ENCODE measurements around the gene ARHGEF40.
A peak's percentile ranks its signal among the peaks of the same experiment; 100 is the strongest.

ARHGEF40 gene

GRCh38 chr14:21068521-21069387 lies 1.4 kb upstream of the ARHGEF40 start:
- peak; percentile 65 for DNase-seq (ENCODE audit: extremely low spot score)
- POLR2A ChIA-PET: interaction anchor here (0.5 to 1.8 kb wide), 7 partner anchors 11 to 386 kb away, joined by 3 to 45 read pairs (median 4); no protein-coding TSS in a partner anchor
- TF ChIP-seq NFRKB (IDR thresholded peaks at IDR 0.05) (no peak), CTBP1 (IDR thresholded peaks at IDR 0.05; ENCODE audit: borderline replicate concordance) (no peak), FOXA1 (IDR thresholded peaks at IDR 0.05) (no peak), FOXK2 (IDR thresholded peaks at IDR 0.05) (no peak), SP1 (IDR thresholded peaks at IDR 0.05) (no peak), ZNF384 (IDR thresholded peaks at IDR 0.05) (no peak), LEF1 (IDR thresholded peaks at IDR 0.05; ENCODE audit: borderline replicate concordance) (no peak), ELF4 (IDR thresholded peaks at IDR 0.05) (no peak), BHLHE40 (IDR thresholded peaks at IDR 0.05; ENCODE audit: borderline replicate concordance) (no peak), L3MBTL2 (conservative IDR thresholded peaks at IDR 0.05) (no peak), HDGF (IDR thresholded peaks at IDR 0.05; ENCODE audit: borderline replicate concordance) (no peak), FOXM1 (IDR thresholded peaks at IDR 0.05; ENCODE audit: borderline replicate concordance) (no peak), ARNT (IDR thresholded peaks at IDR 0.05) (no peak), TARDBP (IDR thresholded peaks at IDR 0.05) (no peak), SUZ12 (IDR thresholded peaks at IDR 0.05) (no peak)
- TF ChIP-seq, protein P1, sequence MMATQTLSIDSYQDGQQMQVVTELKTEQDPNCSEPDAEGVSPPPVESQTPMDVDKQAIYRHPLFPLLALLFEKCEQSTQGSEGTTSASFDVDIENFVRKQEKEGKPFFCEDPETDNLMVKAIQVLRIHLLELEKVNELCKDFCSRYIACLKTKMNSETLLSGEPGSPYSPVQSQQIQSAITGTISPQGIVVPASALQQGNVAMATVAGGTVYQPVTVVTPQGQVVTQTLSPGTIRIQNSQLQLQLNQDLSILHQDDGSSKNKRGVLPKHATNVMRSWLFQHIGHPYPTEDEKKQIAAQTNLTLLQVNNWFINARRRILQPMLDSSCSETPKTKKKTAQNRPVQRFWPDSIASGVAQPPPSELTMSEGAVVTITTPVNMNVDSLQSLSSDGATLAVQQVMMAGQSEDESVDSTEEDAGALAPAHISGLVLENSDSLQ (IDR thresholded peaks at IDR 0.05): no peak
- CTCF ChIA-PET: interaction anchor here (0.6 to 4.4 kb wide), 15 partner anchors 18 to 368 kb away, joined by 3 to 73 read pairs (median 6); partner anchors contain the start of gene TMEM253

DNA sequence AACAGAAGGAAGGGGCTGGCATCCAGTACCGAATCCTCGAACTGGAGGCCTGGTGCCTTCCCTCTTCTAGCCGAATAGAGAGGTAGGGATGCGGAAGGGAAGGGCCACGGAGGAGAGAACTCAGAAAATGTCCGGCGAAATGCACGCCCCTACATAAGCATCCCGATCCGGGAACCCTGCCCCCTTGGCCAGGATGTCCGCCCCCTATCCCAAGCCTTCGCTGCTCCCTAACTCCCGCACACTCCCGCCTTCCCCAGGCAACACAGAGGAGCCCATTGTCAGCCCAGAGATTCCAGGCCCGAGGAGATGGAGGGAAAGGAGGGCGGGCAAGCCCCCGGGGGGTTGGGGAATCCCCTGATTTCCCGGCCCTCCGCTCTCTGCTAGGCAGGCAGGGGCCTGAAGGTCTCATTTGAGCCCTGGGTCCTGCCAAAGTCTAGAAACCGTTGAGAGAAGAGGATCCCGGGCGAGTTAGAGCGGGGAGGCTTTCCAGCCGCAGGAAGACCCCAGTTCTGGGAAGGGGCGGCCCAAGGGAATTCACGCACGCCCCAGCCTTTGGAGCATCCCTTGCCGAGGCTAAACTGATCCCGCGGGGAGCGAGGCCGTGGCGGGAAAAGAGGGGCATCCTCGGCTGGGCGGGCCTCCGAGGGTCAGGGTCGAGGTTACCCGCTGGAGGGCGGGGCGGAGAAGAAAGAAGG lies 569 bp upstream of the ARHGEF40 start:
- ChIA-PET POLR2A (interaction anchor here (1.4 to 3.7 kb wide), 9 partner anchors 16 to 55 kb away, joined by 3 to 72 read pairs (median 27); partner anchors contain the start of genes TMEM253 and ZNF219), CTCF (interaction anchor here (1.2 to 4.4 kb wide), 7 partner anchors 18 to 65 kb away, joined by 4 to 73 read pairs (median 11); partner anchors contain the start of gene TMEM253)
- peak; percentile 29; the same call in 1 of the 2 replicates for TF ChIP-seq L3MBTL2 (conservative IDR thresholded peaks at IDR 0.05)
- TF ChIP-seq CTBP1 (IDR thresholded peaks at IDR 0.05; ENCODE audit: borderline replicate concordance): no peak
- DNase-seq (ENCODE audit: extremely low spot score): no peak

DNA sequence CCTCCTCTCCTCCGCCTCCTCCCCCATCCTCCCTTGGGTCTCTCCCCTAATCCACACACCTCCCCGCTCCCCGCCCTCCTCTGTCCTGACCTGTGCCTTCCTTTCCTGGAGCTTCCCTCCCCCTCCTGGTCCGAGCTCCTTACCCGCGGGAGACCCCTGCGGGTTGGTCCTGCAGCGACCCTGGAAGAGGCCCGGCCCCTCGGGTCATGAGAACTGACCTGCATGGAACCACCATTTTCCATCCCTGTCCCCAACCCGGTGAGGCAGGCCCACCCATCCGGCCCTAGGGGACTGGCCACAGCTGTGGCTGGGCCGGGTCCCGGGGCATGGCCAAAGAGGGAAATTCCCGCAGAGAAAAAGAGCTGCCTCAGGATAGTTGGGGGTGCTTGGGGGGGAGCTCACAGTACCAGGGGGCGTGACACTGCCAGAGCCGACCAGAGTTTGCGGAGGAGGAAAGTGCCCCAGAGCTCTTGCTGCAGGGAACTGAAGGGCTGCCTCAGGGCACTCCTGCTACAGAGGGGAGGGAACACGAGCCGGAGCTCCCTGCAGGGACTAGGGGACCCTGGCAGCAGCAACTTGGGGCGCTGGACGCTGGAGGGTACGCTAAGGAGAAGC lies 613 bp downstream of the ARHGEF40 start:
- POLR2A ChIA-PET: interaction anchor here (0.6 to 3.7 kb wide), 17 partner anchors 9 to 313 kb away, joined by 3 to 72 read pairs (median 4); partner anchors contain the start of genes NDRG2, SUPT16H, TMEM253 and ZNF219
- CTCF ChIA-PET: interaction anchor here (0.8 to 3.0 kb wide), 12 partner anchors 9 to 100 kb away, joined by 3 to 42 read pairs (median 6); no protein-coding TSS in a partner anchor
- no peak for TF ChIP-seq NFRKB (IDR thresholded peaks at IDR 0.05)
- no peak for TF ChIP-seq ARNT (IDR thresholded peaks at IDR 0.05)
- no peak for TF ChIP-seq HDGF (IDR thresholded peaks at IDR 0.05; ENCODE audit: borderline replicate concordance)
- no peak for TF ChIP-seq ZNF384 (IDR thresholded peaks at IDR 0.05)
- TF ChIP-seq TARDBP (IDR thresholded peaks at IDR 0.05): no peak
- no peak for TF ChIP-seq FOXK2 (IDR thresholded peaks at IDR 0.05)
- TF ChIP-seq LEF1 (IDR thresholded peaks at IDR 0.05; ENCODE audit: borderline replicate concordance): no peak
- TF ChIP-seq FOXM1 (IDR thresholded peaks at IDR 0.05; ENCODE audit: borderline replicate concordance): no peak
- DNase-seq (ENCODE audit: extremely low spot score): no peak

- ChIA-PET POLR2A (interaction anchor here (0.6 to 3.7 kb wide), 17 partner anchors 9 to 313 kb away, joined by 3 to 72 read pairs (median 4); partner anchors contain the start of genes NDRG2, SUPT16H, TMEM253 and ZNF219), CTCF (interaction anchor here (0.5 to 3.0 kb wide), 13 partner anchors 9 to 395 kb away, joined by 3 to 42 read pairs (median 5); no protein-coding TSS in a partner anchor)
- peak; percentile 79 for DNase-seq (ENCODE audit: extremely low spot score)
- TF ChIP-seq CTBP1 (IDR thresholded peaks at IDR 0.05; ENCODE audit: borderline replicate concordance): no peak
- TF ChIP-seq LEF1 (IDR thresholded peaks at IDR 0.05; ENCODE audit: borderline replicate concordance): no peak
- TF ChIP-seq ZNF384 (IDR thresholded peaks at IDR 0.05): no peak
- no peak for TF ChIP-seq SUZ12 (IDR thresholded peaks at IDR 0.05)
- no peak for TF ChIP-seq ARNT (IDR thresholded peaks at IDR 0.05)
- no peak for TF ChIP-seq FOXA1 (IDR thresholded peaks at IDR 0.05)
- TF ChIP-seq FOXM1 (IDR thresholded peaks at IDR 0.05; ENCODE audit: borderline replicate concordance): no peak
- TF ChIP-seq L3MBTL2 (conservative IDR thresholded peaks at IDR 0.05): no peak
- TF ChIP-seq, protein P1 (IDR thresholded peaks at IDR 0.05): no peak; the same call in 1 of the 2 replicates
- no peak for TF ChIP-seq ELF4 (IDR thresholded peaks at IDR 0.05)
- no peak for TF ChIP-seq SP1 (IDR thresholded peaks at IDR 0.05)
- TF ChIP-seq BHLHE40 (IDR thresholded peaks at IDR 0.05; ENCODE audit: borderline replicate concordance): no peak
- TF ChIP-seq TARDBP (IDR thresholded peaks at IDR 0.05): no peak
- no peak for TF ChIP-seq HDGF (IDR thresholded peaks at IDR 0.05; ENCODE audit: borderline replicate concordance)
- no peak for TF ChIP-seq FOXK2 (IDR thresholded peaks at IDR 0.05)
- TF ChIP-seq NFRKB (IDR thresholded peaks at IDR 0.05): no peak
Measured at GRCh38 chr14:21071225-21072030, 1.3 kb downstream of the ARHGEF40 start.

- ChIA-PET POLR2A (interaction anchor here (0.9 to 3.7 kb wide), 14 partner anchors 9 to 74 kb away, joined by 3 to 72 read pairs (median 8); partner anchors contain the start of genes NDRG2, TMEM253 and ZNF219), CTCF (interaction anchor here (0.5 to 3.0 kb wide), 10 partner anchors 15 to 1801 kb away, joined by 3 to 42 read pairs (median 8); no protein-coding TSS in a partner anchor)
- DNase-seq (ENCODE audit: extremely low spot score): no peak
- TF ChIP-seq FOXK2 (IDR thresholded peaks at IDR 0.05) (no peak), SUZ12 (IDR thresholded peaks at IDR 0.05) (no peak), NFRKB (IDR thresholded peaks at IDR 0.05) (no peak), ELF4 (IDR thresholded peaks at IDR 0.05) (no peak), HDGF (IDR thresholded peaks at IDR 0.05; ENCODE audit: borderline replicate concordance) (no peak), ARNT (IDR thresholded peaks at IDR 0.05) (no peak), BHLHE40 (IDR thresholded peaks at IDR 0.05; ENCODE audit: borderline replicate concordance) (no peak), ZNF384 (IDR thresholded peaks at IDR 0.05) (no peak), TARDBP (IDR thresholded peaks at IDR 0.05) (no peak), SP1 (IDR thresholded peaks at IDR 0.05) (no peak), CTBP1 (IDR thresholded peaks at IDR 0.05; ENCODE audit: borderline replicate concordance) (no peak)
- TF ChIP-seq, protein P1 (IDR thresholded peaks at IDR 0.05): no peak
Measured at GRCh38 chr14:21072031-21072473, 1.9 kb downstream of the ARHGEF40 start.
